Right renal pelvis (tissue), 4 donors: ENCODE results near the gene FAM83E. TPM values are rescaled to one million over a fixed set of nuclear protein-coding genes. Genes with fewer than 3 reads are reported as not detected.
"Not testable (repeated sequence)": the region's sequence is repeated elsewhere in the genome, so short reads cannot be mapped to it uniquely, and the experiment has no call there.

Source experiments
- DNase-seq, 4 donors: peaks; one replicate each; pipeline ENCODE4 v3.0.0-alpha.2; 2013; ENCODE audit warnings: low read depth in 4 of 4, low spot score in 3 of 4, missing footprints in 1 of 4
- polyA plus RNA-seq, 4 donors: library from polyadenylated mRNA; unstranded; fragments of 120-200 nt; gene quantifications; one replicate each; pipeline ENCODE4 v1.2.1, GENCODE V29; 2013; ENCODE audit not compliant: insufficient read length in 4 of 4

The FAM83E gene
- polyA plus RNA-seq, 4 donors: 0.62 to 1.6 (median 1.1) TPM

- peak; percentile 71 to 80 (median 78) for DNase-seq
Observed at GRCh38 chr19:48588670-48589401, 26.0 kb downstream of the FAM83E start.

DNA sequence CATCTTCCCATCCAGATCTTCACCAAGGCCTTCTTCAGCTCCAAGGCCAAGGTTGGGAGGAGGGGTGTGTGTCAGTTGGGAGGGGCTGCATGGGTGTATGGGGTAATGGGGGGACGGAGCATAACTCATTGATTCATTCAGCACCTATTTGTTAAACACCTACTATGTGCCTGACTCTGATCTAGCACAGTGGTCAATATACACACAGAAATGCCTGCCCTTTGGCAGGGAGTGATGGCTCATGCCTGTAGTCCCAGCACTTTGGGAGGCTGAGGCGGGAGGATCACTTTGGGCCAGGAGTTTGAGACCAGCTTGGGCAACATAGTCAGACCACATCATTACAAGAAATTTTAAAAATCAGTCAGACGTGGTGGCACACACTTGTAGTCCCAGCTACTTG, 27.5 kb downstream of the FAM83E start:
- no peak for DNase-seq

DNA sequence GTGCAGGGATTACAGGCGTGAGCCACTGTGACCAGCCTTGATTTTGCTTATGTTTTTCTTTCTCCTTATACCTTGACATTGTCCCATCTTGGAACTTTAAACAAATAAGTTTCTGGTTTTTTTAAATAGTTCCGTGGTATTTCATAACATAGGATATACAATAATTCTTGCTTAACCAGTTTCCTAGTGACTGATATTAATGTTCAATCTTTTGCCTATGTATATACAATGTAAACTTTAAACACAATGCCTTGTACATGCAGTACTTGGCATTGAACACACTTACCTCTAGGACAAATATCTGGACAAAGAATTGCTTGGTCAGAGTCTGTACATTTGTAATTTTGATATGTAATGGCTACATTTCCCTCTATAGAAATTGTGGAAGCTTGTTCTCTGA, 32.7 kb downstream of the FAM83E start:
- no peak for DNase-seq

DNA sequence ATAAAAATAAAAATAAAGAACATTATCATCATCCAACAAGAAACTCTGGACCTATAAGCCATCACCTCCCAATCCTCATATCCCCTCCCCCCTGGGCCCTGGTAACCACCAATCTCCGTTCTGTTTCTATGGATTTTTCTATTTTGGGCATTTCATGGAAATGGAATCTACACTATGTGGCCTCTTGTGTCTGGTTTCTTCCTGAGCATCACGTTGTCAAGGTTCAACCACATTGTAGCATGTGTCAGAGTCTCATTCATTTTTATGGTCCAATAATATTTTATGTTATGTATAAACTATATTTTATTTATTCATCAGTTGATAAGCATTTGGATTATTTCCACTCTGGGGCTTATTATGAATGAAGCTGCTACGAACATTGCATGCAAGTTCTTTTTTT, 36.0 kb downstream of the FAM83E start:
- DNase-seq: no peak

DNA sequence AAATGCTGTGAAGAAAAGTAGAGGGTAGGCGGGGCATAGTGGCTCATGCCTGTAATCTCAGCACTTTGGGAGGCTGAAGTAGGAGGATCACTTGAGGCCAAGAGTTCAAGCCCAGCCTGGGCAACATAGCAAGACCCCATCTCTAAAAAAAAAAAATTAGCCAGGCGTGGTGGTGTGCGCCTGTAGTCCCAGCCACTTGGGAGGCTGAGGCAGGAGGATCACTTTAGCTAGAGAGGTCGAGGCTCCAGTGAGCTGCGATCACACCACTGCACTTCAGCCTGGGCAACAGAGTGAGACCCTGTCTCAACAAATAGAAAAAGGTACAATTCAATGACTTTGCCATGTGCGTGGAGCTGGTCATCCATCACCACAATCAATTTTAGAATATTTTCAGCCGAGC, 37.0 kb downstream of the FAM83E start:
- not testable (repeated sequence) for DNase-seq

- no peak for DNase-seq
Observed at GRCh38 chr19:48575931-48576622, 38.8 kb downstream of the FAM83E start.

- no peak for DNase-seq
Observed at GRCh38 chr19:48573163-48573505, 41.7 kb downstream of the FAM83E start.

DNA sequence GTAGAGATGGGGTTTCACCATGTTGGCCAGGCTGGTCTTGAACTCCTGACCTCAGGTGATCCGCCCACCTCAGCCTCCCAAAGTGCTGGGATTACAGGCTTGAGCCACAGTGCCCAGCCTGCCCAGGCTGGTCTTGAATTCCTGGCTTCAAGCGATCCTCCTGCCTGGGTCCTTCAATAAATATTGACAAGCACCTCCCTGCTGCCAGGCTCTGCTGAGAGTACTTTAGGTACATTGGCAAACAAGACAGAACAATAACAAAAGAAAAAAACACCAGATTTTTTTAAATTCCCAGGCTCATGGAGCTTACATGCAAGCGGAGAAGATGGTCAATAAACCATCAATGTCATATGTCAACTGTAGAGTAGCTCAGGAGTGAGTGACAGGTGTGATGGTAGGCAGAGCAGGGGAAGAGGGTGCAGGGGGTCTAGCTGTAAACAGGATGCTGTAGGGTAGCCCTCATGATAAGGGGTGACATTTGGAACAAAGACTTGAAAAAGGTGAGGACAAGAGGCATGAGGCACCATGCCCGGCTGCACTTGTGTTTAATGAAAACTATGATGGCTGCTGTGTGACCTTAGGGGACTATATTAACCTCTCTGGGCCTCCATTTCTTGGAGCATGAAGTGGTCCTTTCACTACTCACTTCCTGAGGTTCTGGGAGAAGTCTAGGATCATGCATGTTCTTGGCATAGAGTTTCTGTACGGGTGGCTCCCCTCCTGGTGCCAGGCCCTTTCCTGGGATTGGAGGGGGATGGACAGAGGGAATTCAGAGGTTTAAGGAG, 43.3 kb downstream of the FAM83E start:
- no peak for DNase-seq

- no peak for DNase-seq
Observed at GRCh38 chr19:48569814-48570213, 45.1 kb downstream of the FAM83E start.

GRCh38 chr19:48568345-48568886, 46.5 kb downstream of the FAM83E start:
- DNase-seq: no peak

GRCh38 chr19:48565090-48565489, 49.8 kb downstream of the FAM83E start:
- no peak for DNase-seq

Other genes with a start within 250 kb of the FAM83E start
- gene KDELR1, start 223.5 kb downstream of the FAM83E start, polyA plus RNA-seq: 100 to 1,000 TPM; 231 to 265 (median 243) TPM
- under 1 TPM; 0.39 to 0.66 (median 0.54) TPM for gene GRIN2D, start 221.4 kb downstream of the FAM83E start, polyA plus RNA-seq
- gene GRWD1, start 169.1 kb downstream of the FAM83E start, polyA plus RNA-seq: 10 to 100 TPM; 22.3 to 33.5 (median 25.9) TPM
- under 1 TPM; 0.60 to 0.77 (median 0.68) TPM for gene KCNJ14, start 159.5 kb downstream of the FAM83E start, polyA plus RNA-seq
- 10 to 100 TPM; 79.6 to 89.5 (median 84.3) TPM for gene CYTH2, start 145.7 kb downstream of the FAM83E start, polyA plus RNA-seq
- gene LMTK3, start 103.2 kb downstream of the FAM83E start, polyA plus RNA-seq: 1 to 10 TPM; 1.7 to 3.6 (median 2.4) TPM
- gene SULT2B1, start 62.9 kb downstream of the FAM83E start, polyA plus RNA-seq: under 1 TPM; 0.19 to 0.61 (median 0.38) TPM
- gene SPACA4, start 8.3 kb downstream of the FAM83E start, polyA plus RNA-seq: under 1 TPM in 1 of 4 donors, not detected in 3; 0.06 TPM
- 1,000 to 10,000 TPM; 1,054 to 1,482 (median 1,060) TPM for gene RPL18, start 4.1 kb upstream of the FAM83E start, polyA plus RNA-seq
- gene SPHK2, start 4.4 kb upstream of the FAM83E start, polyA plus RNA-seq: 10 to 100 TPM; 18.6 to 30.6 (median 21.0) TPM
- 10 to 100 TPM; 11.6 to 14.7 (median 13.2) TPM for gene DBP, start 22.3 kb upstream of the FAM83E start, polyA plus RNA-seq
- gene CA11, start 31.1 kb upstream of the FAM83E start, polyA plus RNA-seq: 10 to 100 TPM; 20.5 to 31.1 (median 24.5) TPM
- gene NTN5, start 57.9 kb upstream of the FAM83E start, polyA plus RNA-seq: 1 to 10 TPM in 1 of 4 donors, under 1 TPM in 3; 0.53 to 1.6 (median 0.77) TPM
- 1 to 10 TPM; 1.8 to 3.4 (median 2.2) TPM for gene FUT2, start 80.9 kb upstream of the FAM83E start, polyA plus RNA-seq
- gene MAMSTR, start 104.6 kb upstream of the FAM83E start, polyA plus RNA-seq: 1 to 10 TPM; 4.8 to 7.8 (median 6.5) TPM
- 10 to 100 TPM; 12.1 to 18.7 (median 13.5) TPM for gene RASIP1, start 125.5 kb upstream of the FAM83E start, polyA plus RNA-seq
- gene IZUMO1, start 131.8 kb upstream of the FAM83E start, polyA plus RNA-seq: 1 to 10 TPM in 1 of 4 donors, under 1 TPM in 3; 0.36 to 1.0 (median 0.52) TPM
- gene FUT1, start 137.6 kb upstream of the FAM83E start, polyA plus RNA-seq: 1 to 10 TPM; 3.1 to 3.7 (median 3.4) TPM
- gene FGF21, start 140.4 kb upstream of the FAM83E start, polyA plus RNA-seq: not detected
- 10 to 100 TPM; 34.5 to 46.3 (median 38.8) TPM for gene BCAT2, start 196.0 kb upstream of the FAM83E start, polyA plus RNA-seq
- 10 to 100 TPM; 25.9 to 44.8 (median 33.1) TPM for gene HSD17B14, start 221.4 kb upstream of the FAM83E start, polyA plus RNA-seq